ENCODE measurements around the gene PHKA2. TPM values are rescaled to one million over a fixed set of nuclear protein-coding genes. Genes with fewer than 3 reads are reported as not detected.

PHKA2 gene
- total RNA-seq, 1 donor from 2014 or later = 67.1 TPM

DNA sequence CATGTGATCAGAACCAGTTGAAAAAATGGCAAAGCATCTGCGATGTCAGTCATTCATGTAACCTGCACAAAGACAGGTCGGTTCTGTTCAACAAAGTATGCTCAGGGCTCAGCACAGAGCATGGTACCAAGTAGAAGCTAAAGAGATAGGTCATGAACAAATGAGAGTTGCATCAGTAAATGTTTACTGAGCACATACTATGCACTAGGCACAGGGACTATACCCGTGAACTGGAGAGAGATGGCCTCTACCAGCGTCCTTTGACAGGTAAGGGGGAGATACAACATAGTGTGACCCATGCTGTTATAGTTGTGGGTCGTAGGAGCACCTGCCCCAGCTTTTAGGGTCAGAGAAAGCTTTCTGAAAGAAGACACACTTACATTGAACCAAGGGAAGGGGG is 46.7 kb downstream of the PHKA2 start:
- DNase-seq (ENCODE audit: low spot score) (no peak), ATAC-seq (no peak)

GRCh38 chrX:18935893-18936292 is 48.0 kb downstream of the PHKA2 start:
- ATAC-seq (peak; percentile 82), DNase-seq (ENCODE audit: low spot score) (peak; percentile 52)

GRCh38 chrX:18934708-18935107 is 49.2 kb downstream of the PHKA2 start:
- DNase-seq (ENCODE audit: low spot score) (no peak), ATAC-seq (no peak)

DNA sequence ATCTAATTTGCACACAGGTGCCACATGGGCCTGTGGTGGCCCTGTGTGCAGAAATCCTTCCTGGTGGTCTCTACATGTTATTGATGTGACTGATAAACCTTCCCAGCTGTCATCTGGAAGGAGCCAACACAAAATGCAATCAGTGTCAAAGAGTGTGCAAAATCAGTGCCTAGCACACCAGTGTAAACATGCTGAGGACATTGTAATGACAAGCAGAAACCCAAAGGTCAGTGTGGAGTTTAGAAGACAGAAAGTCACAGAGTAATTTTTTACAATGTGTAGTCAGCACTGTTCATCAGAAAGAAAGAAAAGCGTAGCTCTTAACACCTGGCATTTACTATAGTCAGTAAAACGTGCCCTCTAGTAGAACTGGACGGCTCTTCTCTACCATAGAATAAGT is 50.3 kb downstream of the PHKA2 start:
- DNase-seq (ENCODE audit: low spot score) (no peak), ATAC-seq (peak; percentile 76)

DNA sequence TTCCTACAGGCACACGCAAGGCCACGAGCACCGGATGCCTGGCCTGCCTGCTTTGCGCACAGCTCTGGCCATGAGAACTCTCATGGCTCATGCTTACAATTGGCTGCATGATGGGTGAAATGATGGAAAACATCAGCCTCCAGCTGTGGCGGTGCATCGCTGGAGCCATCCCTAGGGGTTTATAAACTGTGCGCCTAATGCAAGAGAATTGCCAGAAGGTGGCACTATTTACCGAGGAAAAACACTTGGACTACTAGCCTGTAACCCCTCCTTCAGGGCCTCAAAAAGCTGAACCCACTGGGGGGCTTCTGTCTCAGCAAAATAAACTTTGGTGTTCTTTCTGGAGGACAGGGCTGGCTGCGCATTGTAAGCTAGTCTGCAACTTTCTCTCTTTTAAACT is 51.9 kb downstream of the PHKA2 start:
- ATAC-seq = no peak
- no peak for DNase-seq (ENCODE audit: low spot score)

DNA sequence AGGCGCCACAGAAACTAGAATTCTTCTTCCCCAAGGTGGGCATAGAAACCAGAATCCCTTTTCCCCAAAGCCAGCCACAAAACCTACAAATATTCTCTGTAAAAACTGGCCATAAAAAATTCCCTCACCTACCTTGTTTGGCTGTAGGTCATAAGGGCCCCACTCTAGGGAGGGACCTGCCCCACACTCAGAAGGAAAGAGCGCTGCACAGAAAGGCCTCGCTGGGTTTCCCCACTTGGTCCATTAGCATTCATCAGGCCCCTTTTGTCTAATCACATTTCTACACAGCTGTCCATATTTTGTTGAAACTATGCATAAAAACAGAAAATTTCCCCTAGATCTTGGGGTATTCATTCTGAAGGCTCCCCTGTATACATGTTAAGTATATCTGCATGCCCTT is 54.1 kb downstream of the PHKA2 start:
- ATAC-seq = no peak
- no peak for DNase-seq (ENCODE audit: low spot score)

DNA sequence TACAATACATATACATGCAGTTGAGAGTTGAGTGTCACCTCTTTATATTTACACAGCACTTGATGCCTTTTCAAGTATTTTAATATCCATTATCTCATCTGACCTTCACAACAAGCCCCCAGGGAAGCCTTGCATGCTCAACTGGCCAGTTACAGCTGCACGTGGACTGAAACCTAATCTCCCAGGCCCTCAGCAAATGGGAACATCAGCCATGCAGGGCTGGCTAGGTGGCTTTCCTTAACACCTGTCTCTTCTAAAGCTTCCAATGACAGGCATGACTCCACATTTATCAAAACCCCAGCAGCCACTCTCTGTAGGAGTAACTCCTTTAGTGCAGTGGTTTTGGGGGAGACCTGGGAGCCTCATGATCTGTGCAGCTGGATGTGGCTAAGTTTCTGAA is 56.4 kb downstream of the PHKA2 start:
- no peak for ATAC-seq
- no peak for DNase-seq (ENCODE audit: low spot score)

GRCh38 chrX:18924507-18925088 is 59.3 kb downstream of the PHKA2 start:
- no peak for DNase-seq (ENCODE audit: low spot score)
- ATAC-seq = no peak

- ATAC-seq (peak; percentile 92), DNase-seq (ENCODE audit: low spot score) (peak; percentile 69)
Observed at GRCh38 chrX:18920566-18920965, 63.3 kb downstream of the PHKA2 start.

GRCh38 chrX:18920079-18920478 is 63.8 kb downstream of the PHKA2 start:
- peak; percentile 83 for ATAC-seq

GRCh38 chrX:18917831-18918230 is 66.1 kb downstream of the PHKA2 start:
- ATAC-seq = no peak
- DNase-seq (ENCODE audit: low spot score) = no peak

More at GRCh38 chrX:18920079-18920478, 63.8 kb downstream of the PHKA2 start:
- DNase-seq (ENCODE audit: low spot score) = peak; percentile 49

DNA sequence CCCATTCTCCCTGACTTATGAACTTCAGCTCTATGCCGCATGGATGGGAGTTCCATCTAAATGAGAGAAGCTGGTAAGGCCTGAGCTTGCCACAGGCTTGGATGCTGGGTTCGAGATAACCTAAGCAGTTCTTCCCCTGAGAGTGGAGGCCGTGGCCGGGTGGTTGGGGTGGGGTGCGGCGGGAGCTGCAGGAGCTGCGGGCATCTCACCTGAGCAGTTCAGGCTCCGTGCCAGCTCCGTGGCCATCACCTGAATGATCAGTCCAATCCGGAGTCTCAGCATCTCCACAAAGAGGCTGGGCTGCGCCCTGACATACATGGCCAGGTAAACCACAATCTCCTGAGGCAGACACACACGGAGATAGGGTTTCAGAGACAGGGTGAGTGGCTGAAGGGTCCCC is 77.6 kb downstream of the PHKA2 start:
- ATAC-seq (no peak), DNase-seq (ENCODE audit: low spot score) (no peak)

- ATAC-seq (no peak), DNase-seq (ENCODE audit: low spot score) (no peak)
Observed at GRCh38 chrX:18900401-18900976, 83.4 kb downstream of the PHKA2 start.

DNA sequence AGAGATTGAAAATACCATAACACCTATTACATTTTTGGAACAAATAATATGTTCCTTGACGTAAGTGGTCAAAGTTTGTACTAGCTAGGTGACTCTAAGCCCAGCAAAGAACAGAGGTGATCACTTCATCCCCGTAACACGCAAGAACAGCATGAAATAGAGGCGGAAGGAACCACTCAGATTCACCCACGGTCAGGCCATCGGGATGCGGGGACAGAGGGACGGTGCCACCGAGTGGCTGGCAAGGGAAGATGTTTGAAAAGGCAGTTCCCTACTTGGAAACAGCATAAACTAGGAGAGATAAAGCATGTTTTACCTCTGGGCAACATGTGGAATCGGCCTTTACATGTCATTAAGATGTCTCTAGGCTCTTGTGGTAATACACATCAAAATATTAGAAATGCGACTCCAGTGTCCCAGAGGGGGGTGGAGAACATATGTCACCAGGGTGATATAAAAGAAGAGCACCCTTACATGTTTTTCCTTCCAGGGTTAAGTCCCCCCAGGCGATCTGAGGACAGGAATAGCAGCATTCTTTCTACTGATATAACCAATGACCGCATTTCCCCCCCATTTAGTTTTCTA is 84.0 kb downstream of the PHKA2 start:
- ATAC-seq = no peak
- DNase-seq (ENCODE audit: low spot score) = no peak

- DNase-seq (ENCODE audit: low spot score) (no peak), ATAC-seq (no peak)
Observed at GRCh38 chrX:18898492-18898891, 85.4 kb downstream of the PHKA2 start.

DNA sequence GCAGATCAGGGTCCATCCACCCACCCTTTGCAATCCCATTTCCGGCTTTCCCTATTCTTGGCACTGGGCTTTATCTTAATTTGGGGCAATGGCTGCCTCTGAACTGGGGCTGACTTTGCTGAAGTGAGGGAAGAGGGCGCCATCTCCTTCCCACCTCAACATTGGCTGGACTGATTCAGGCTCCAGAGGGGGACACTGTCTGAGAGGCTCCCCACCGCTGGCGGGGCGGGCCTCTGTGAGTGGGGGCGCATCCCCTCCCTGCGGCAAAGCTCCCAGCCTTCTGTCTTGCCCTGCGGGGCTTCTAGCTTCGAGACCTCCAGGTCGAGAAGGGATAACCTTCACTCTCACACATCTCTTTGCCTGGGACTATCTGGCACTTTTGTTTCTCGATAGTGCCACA is 85.8 kb downstream of the PHKA2 start:
- DNase-seq (ENCODE audit: low spot score) (no peak), ATAC-seq (no peak)

DNA sequence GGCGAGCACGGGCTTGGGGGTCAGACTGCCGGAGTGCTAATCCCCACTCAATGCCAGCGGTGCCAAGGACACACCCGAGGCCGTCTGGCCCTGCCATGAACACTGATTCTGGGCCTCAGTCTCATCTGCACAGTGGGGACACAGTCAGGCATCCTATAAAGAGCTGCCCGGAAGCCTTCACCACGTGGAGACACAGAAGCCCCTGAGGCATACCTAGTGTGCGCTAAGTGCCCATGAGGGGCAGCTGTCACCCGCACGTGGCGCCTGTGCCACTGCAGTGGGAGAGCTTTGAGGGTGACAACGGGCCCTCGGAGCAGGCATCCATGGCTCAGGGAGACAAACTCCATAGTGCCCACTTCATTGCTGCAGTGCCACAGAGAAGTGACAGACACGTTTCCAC is 86.3 kb downstream of the PHKA2 start:
- DNase-seq (ENCODE audit: low spot score) (no peak), ATAC-seq (no peak)

DNA sequence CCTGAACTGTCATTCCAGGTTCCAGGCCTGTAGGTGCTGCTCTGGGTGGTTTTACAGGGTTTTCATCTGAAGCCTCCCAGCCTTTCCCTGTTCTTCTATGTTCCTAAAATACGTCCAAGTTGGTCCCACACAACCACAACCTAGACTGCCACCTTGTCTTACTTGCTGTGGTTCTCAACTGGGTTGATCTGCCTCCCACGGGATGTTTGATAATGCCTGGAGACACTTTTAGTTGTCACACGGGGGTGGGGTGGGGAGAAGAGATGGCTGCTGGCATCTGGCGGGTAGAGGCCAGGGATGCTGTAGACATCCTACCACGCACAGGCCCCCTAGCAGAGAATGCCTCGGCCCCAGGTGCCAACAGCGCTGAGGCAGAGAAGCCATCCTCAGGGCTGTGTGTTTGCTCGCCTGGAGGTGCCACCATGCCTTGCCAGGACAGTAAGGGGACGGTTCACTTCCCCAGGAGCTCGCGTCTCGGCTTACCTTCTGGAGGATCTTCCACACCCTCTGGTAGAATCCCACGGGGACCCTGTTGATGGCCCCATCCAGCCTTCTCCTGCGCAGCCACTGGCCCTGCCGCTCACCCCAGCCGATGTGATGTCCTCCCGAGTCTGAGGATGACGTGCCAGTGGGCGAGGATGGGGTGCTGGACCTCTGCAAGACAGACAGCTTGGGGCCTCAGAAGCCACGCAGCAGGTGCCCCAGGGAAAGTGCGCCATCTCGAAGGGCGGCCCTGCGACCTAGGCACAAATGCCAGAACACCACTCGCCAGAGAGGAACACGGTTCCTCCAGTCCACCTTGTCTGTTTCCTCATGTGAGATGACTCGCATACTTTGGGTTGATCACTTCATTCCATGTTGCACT is 87.0 kb downstream of the PHKA2 start:
- DNase-seq (ENCODE audit: low spot score) (no peak), ATAC-seq (no peak)

- ATAC-seq (no peak), DNase-seq (ENCODE audit: low spot score) (no peak)
Observed at GRCh38 chrX:18895189-18895951, 88.5 kb downstream of the PHKA2 start.

DNA sequence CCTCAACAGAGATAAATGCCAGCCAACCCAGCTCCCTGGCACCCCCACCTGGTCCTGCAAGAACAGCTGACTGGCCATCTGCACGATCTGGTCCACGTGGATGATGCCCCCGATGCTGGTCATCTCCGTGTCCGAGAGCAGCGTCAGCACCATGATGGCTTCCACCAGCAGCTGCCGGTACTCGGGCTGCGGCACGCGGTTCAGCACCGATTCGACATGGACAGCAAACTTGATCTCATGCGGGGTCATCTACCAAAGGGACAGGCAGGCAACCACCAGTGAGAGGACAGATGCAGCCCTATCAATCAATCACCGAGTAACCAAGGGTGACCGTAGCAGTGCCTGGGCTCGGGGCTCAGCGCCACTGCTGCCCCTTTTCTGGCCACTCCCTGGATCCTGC is 89.8 kb downstream of the PHKA2 start:
- ATAC-seq (no peak), DNase-seq (ENCODE audit: low spot score) (no peak)

DNA sequence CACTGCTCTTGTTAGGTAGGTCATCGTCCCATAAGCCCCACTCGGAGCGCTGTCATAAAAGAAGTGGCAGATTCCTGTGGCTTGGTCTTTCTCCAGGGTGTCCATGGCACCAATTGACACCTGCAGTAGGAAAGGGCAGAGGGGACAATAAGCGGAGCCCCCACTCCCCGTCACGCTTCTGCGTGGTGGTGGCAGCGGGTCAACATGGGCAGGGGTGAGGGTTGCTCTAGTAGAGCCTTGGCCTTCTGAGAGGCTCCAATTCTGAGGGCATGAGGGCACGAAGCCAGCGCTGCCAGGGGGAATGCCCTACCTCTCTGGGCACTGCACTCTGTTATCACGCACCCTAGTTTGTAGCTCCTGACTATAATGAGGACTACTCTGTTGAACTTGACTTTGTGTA is 90.4 kb downstream of the PHKA2 start:
- ATAC-seq = peak; percentile 7
- DNase-seq (ENCODE audit: low spot score) = no peak

Measured in left lobe of liver (tissue), 2 donors.